Stimulated activated CD4-positive, alpha-beta T cell treated with anti-CD3 and anti-CD28 coated beads, Interleukin-4, amount 100 ng/mL, for 24 hours (primary cell): ENCODE results near the gene ACRV1.
"Not testable (repeated sequence)": the region's sequence is repeated elsewhere in the genome, so short reads cannot be mapped to it uniquely, and the experiment has no call there.

Source experiments
- DNase-seq: peaks from one replicate; pipeline ENCODE4 v3.0.0-alpha.2; 2020

ACRV1 gene, protein sequence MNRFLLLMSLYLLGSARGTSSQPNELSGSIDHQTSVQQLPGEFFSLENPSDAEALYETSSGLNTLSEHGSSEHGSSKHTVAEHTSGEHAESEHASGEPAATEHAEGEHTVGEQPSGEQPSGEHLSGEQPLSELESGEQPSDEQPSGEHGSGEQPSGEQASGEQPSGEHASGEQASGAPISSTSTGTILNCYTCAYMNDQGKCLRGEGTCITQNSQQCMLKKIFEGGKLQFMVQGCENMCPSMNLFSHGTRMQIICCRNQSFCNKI

DNA sequence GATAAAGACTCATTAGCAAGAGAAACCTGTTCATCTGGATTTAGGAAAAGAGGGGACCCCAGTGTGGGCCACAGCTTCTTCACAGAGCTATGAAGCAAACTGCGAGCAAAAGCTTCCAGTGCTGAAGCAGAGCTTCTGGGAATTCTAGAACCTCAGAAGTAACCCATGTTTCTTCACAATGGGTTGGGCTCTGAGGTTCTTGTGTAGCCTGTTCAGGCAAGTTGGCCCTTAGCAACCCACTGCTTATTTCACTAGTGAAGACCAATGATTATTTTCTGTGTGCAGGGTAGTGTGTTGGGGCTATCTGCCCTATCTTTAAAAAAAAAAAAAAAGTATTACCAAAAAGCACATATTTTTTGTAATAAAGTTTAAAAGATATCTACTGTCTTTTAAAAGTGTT, at the start of gene ACRV1:
ACRV1 (minus strand) TSS at position 101 of the 400 bp plus-strand sequence; CDS start at position 34, 67 bp downstream.
- no peak for DNase-seq

DNA sequence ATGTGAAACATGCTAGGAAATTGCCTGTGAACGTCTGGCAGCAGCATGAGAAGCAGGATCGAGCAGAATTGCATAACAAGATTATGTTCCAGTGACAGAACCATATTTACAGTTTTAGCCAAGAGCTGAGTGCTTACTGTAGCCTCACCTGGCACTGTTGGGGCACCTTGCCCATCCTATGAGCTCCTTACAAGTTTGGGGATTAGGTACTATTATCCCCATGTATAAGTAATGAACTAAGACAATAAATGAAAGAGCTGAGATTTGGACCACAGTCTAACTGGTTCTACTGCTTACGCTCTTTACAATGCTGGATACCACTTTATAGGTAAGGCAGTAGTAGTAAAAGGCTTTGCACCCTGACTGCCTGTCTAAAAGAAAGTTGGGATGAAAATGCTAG, 48.3 kb upstream of the ACRV1 start:
- no peak for DNase-seq

DNA sequence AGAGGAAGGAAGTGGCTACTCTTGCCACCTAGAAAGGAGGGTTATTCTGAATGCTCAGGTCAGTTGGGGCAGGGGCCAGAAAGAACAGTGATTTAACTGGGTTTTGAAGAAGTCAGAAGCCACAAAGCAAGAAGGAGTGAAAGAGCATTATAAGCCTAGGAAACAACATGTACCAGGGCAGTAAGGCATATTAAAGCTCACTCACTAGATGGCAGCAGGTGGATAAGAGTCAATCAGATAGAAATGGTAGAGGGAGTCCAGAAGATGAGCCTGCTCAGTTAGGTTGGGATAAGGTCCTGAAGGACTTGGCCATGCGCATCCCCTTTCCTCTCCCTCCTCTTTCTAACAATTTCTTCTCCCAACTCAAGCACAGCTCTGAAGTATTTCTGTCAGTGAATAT, 43.5 kb upstream of the ACRV1 start:
- no peak for DNase-seq

DNA sequence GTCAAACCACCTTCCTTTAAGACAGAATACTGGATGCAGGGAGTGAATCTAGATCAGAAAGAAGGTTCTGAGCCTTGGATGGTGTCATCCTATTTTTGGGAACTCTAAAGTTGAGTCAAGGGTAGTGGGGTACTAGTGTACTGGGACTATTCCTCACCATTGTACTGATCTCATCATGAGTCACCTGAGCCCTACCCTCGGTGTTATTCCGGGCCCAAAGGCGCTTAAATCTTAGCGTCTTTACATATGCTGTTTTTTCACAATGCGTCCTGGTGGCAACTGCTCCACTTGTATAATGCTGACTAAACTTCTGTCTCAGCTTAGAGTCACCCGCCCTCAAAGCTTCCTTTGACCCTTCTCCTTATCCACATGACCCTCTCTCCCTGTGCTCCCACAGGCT, 40.1 kb upstream of the ACRV1 start:
- DNase-seq, result no peak

DNA sequence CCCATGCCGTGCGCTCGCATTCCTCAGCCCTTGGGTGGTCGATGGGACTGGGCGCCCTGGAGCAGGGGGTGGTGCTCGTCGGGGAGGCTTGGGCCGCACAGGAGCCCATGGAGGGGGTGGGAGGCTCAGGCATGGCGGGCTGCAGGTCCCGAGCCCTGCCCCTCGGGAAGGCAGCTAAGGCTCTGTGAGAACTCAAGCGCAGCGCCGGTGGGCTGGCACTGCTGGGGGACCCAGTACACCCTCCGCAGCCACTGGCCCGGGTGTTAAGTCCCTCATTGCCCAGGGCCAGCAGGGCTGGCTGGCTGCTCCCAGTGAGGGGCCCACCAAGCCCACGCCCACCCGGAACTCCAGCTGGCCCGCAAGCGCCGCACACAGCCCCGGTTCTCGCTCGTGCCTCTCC, 24.0 kb upstream of the ACRV1 start:
- DNase-seq, result not testable (repeated sequence)

DNA sequence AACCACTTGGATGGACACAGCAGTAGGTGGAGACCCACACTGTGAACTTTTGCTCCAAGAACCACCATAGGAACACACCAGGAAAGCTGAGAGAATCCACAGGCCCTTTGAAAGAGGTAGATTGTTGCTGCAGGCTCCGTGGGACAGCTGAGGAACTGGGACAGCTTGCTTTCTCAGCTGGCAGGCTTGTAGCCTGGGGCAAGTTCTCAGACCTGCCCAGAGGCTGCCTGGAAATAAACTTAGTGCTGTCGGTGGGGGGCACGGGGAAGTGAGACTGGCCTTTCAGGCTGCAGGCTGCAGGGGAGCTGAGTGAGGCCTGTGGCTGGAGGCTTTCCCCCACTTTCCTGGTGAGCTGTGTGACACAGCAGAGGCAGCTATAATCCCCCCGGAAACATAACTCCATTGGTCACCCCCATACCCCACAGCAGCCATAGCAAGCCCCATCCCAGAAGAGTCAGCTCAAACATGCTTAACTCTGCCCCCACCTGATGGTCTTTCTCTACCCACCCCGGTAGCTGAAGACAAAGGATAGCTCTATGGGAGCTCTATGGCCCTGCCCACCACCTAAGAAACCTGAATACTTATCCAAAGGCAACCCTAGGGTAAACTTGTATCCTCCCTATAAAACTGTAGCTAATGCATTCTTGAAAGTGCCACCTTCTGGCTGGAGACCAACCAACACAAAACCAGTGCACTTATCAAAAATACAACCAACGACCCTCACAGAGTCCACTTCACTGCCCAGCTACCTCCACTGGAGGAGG, 21.4 kb upstream of the ACRV1 start:
- DNase-seq, result no peak

DNA sequence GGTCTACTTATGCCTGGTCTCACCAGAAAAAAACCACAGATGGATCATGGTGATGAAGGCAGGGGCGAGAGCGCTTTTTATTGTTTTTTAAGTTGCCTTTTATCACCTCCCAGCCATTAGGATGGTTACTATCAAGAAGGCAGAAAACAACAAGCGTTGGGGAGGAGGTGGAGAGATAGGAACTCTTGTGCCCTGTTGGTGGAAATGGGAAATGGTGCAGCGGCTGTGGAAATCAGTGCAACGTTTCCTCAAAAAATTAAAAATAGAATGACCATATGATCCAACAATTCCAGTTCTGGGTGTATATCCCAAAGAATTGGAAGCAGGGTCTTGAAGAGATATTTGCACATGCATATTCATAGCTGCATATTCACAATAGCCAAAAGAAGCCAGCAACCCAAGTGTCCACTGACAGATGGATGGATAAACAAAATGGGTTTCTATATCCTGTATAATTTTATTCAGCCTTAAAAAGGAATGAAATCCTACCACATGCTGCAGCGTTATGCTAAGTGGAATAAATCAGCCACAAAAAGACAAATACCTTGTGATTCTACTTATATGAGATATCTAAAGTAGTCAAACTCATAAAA, 20.5 kb upstream of the ACRV1 start:
- DNase-seq, result no peak

DNA sequence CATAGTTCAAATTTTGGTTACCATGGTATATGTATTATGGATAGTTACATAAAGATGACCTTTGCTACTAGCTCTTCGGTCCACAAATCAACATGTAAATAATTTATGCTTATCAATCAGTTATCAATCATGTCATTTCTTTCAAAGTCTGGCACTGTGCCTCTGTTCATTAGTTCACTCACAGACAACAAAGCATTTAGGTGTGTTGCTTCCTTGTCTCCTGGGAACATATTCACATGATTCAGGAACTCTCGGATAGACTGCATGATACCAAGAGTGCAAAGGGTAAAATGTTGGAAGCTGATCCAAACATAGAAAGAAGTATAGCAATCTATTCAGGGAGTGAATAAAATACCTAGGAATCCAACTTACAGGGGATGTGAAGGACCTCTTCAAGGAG, 14.3 kb upstream of the ACRV1 start:
- DNase-seq, result no peak

DNA sequence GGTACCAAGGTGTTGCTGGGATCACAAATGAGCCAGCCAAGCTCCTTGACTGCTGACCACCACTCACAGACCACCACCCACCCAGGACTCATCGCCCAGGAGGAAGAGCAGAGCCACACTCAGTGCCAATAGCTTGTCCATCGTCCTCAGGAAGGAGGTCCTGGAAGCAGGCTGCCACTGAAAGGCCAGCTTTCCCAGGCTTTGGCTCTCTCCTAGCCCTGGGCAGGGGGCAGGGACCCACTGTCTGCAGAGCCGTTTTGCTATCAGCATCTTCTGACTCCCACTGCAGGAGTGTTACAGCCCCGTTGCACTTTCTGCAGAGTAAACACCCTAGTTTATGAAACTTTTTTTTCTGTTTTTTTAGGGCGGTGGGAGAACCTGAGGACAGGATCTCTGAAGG, 12.2 kb upstream of the ACRV1 start:
- DNase-seq, result no peak

DNA sequence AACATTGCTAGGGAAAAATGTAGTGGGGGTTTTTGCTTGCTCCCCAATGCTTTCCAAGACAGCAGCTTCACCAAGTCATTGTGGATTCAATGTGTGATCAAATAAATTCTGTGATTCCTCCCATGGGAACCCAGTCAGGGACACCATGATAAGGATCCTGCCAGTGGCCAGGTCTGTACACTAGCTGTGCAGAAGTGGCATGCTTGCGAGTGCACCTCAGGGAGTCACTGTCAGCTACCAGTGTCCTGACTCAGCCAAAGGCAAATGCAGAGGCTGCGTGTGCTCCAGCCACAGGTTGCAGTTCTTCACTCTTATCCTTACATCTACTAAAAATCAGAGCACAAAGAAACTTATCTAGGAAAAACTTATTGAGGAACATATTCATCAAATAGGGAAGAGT, 9.4 kb upstream of the ACRV1 start:
- no peak for DNase-seq

DNA sequence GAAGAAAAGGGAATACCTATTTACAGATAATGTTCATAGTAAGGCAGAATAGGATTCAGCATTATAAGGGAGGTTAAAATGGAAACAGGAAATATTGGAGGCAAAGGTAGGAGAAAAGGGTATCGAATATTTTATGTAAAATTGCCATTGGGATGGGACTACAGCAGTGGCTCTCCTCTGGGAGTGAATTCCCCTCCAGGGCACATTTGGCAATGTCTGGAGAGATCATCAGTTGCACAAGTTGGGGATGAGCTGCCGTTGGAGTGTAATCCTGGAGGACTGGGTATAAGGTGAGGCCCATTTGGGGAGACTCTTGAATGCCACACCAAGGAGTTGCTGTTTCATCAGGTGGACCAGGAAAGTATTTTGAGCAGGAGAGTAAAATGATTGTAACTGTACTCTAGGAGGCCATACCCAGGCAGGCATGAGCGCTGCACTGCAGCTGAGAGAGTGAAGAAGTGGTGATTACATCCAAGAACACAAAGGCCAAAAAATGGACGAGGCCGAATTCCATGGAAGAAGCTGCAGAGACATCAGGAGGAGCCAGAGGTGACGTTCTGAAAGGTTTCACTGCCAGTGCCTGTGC, 8.7 kb upstream of the ACRV1 start:
- no peak for DNase-seq

DNA sequence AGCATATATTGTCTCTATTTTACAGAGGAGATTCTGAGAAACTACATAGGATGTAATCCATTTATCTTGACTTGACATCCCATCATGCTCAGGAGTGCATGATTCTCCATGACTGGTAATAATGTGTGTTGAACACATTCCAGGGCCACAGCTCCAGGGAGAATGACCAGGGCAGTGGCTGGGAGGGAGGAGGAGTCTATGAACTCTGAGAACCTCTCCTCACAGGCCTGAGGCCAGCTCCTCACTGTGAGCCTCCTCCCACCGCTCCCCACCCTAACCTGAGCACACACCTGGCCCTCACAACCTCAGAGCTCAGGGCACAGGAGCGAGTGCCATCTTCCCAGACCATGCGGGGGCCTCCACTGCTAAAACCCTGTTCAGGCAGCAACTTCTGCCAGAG, 8.0 kb upstream of the ACRV1 start:
- no peak for DNase-seq

DNA sequence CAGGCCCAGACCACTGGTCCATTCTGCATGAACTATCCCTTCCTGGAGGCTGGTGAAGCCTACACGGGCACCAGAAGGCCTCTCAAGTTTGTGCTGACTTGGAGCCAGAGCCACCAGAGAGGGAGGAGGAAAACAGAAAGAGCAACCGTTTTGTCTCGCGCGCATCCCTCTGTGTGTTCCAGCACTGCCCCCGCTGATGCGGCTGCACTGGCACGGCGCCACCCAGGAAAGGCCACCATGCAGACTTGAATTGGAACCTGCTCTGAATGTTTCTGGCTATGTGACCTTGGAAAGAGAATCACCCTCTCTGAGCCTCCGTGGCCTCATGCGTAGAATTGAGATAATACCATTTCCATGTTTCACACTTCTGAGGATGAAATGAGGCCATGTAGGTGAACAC, 7.4 kb upstream of the ACRV1 start:
- DNase-seq, result no peak

DNA sequence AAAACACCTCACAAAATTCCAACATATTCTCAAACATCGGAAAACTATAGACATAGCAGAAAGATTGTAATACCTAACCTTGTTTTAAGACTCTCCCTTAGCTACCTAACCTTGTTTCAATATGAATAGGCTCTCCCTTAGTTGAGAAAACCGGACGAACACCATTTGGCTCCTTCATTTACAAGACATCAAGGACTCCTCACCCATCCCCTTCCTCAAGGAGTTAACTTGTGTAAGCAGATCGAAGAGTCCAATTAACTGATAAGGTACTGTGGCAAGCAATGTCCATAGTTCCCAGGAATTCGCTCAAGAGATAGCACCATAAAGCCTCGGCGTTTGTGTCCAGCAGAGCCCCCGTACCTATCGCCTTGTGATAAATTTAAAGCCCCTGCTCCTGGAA, 4.6 kb upstream of the ACRV1 start:
- no peak for DNase-seq

DNA sequence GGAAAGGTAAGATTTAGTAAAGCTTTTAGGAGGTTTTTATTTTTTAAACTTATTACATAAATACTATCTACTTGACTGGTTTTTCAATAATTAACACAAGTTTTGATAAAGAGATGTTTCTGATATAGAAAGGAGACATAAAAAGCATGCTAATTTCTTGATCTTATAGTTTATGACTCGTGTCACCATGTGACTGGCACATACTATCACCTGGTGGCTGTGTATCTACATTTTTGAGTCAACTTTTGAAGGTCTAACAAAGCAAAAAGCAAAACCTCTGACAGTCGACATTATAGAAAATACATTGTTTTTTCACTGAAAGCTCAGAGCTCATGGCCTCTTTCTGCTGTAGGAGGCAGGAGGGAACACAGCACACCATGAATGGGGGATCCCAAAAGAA, 810 bp downstream of the ACRV1 start:
- DNase-seq, result no peak

DNA sequence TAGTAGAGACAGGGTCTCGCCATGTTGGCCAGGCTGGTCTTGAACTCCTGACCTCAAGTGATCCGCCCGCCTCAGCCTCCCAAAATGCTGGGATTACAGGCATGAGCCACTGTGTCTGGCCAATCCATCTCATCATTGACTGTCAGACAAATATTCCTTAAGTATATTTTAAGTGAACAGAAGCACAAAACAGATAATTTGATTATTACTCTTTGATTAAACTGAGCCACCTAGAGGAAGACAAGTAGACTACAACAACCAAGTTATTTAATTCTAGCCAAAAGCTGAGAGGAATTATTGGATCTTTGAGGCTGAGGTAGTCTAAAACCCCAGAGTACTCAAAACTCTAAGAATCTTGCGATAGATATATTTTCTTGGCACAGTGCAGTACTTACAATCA, 1.2 kb downstream of the ACRV1 start:
- DNase-seq, result no peak

DNA sequence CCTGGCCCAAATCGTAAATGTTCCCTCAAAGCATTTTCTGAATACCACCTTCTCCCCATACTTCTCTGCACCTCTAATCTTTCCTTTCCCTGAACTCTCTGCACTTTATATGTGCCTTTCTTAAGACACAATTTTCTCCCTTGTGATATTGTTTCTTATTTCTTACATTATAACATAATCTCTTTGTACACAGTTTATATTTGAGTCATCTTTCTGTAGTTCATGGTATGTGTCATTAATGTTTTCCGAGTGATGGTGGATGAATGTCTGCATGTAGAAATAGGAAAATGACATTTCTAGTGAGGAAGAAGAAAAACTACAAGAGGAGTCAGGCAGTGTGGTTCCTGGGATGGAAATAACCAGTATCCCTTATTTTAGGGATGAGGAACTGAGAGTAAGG, 5.5 kb downstream of the ACRV1 start:
- DNase-seq, result no peak

DNA sequence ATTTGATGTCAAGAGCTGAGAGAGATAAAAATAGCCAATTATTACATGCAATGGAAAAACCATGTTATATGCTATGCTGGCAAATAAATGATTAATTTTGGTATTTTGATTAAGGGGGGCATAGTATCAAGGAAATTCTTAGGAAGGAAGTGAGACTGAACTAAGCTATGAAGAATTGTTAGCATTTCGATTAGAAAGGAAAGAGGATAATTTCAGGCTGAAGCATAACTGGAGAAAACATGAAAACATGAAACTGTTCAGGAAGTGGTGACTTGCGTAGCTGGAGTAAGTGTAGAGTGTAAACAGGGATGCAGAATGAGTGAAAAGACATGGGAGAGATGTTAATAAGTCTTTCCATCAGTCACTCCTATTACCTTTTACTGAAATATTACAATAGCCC, 6.4 kb downstream of the ACRV1 start:
- DNase-seq, result no peak

DNA sequence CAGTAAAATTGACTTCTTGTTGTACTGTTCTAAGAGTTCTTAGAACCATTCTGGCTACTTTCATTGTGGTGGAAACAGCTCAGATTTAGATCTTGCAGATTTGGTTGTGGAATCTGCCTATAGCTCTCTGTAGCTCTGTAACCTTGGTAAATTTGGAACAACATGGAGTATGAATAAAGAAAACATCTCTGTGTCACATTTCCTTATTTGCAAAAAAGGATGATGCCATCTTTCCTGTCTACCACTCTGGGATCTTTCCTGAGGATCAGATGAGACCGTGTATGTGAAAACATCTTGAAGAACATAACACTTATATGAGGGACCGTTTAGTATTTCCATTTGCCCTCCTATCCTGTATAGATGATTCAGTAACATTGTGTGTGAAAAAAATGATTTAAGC, 9.1 kb downstream of the ACRV1 start:
- DNase-seq, result no peak

DNA sequence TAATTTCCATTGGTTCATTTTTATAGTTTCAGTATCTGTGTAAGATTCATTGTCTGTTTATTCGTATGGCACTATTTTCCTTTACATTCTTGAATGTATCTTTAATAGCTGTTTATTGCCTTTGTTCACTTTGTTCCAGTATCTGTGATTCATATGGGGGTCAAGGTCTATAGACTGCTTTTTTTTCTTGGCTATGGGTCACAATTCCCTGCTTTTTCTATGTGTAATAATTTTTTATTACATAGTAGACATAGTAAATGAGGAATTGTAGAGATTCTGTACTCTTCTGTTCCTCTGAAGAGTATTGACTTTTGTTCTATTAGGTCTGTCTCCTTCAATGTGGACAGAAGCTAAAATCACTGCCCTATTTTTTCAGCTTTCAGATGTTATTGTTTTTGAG, 10.5 kb downstream of the ACRV1 start:
- no peak for DNase-seq

DNA sequence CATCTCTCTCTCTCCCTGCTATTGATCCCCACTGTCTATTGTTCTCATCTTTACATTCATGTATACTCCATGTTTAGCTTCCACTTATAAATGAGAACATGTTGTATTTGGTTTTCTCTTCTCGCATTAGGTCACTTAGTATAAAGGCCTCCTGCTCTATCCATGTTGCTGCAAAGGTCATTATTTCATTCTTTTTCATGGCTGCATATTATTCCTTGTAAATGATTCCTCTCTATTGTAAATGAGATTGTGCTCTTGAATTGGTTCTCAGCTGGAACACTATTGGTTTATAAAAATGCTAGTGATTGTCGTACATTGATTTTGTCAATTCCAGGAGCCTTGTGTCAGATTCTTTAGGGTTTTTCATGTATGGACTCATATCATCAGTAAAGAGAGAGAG, 13.5 kb downstream of the ACRV1 start:
- no peak for DNase-seq

DNA sequence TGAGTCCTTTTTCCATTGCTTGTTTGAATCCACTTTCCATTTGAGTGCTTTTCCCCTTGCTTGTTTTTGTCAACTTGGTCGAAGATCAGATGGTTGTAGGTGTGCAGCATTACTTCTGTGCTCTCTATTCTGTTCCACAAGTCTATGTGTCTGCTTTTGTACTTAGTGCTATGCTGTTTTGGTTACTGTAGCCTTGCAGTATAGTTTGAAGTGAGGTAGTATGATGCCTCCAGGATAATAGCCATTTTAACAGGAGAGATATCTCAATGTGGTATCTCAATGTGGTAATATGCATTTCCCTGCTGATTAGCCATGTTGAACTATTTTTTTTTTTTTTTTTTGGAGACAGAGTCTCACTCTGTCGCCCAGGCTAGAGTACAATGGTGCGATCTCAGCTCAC, 16.7 kb downstream of the ACRV1 start:
- no peak for DNase-seq

DNA sequence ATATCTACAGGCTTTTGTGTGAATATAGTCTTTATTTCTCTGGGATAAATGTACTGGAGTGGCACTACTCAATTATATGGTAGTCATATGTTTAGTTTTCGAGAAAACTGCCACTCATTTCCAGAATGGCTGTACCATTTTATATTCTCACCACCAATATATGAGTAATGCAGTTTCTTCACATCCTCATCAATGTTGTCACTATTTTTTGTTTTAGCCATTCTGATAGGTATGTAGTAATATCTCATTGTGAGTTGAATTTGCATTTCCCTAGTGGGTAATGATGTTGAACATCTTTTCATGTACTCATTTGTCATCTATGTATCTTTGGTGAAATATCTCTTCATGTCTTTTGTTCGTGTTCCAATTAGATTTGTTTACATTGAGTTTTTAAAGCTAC, 18.0 kb downstream of the ACRV1 start:
- DNase-seq, result no peak
